ENCODE results near the gene SLC18B1. TPM values are rescaled to one million over a fixed set of nuclear protein-coding genes. Genes with fewer than 3 reads are reported as not detected.

The SLC18B1 gene
- 10 to 100 TPM in 1 of 4 donors, 1 to 10 TPM in 2, under 1 TPM in 1; 0.51 to 38.7 (median 8.0) TPM for total RNA-seq

DNA sequence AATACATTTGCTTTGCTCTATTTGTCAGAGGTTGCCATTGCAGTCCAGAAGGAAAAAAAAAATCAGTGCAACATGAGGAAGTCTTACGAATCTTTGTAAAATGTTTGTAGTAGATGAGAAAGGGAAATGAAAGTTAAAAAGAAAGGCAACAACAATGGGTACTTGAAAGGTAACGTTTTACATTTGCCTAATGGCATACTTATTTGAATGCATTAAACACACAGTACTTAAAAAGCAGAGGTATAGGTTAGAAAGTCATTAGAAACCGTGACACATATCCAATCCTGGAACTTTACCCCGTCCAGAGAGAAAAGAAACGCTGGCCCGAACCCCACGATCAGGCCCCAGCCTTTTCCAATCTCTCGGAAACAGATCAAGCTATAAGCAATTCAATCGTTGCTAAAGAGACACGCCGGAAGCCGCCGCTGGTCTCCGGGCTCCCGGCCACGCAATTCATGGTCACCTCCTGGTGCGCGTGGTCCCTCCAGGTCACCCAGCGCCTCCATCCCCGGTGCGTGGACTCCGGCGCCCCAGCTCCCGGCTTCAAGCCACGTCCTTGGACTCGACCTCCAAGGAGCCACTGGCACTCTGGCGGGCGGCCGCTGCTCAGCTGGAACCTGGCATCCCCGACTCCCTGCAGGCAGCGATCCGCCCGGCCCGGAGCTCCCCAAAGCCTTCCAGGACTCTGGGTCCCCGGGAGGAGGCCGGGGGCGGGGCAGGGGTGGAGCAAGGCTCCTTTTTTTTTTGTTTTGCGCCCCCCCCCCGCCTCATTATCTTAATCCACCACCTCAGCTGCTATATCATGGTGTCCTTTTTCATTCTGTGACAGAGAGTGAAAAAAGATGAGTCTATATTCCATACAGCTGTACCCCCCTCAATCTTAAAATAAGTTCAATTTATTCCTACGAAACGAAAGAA is at the start of gene SLC18B1:
Gene SLC18B1 (minus strand): TSS at position 687 of the 918 bp plus-strand sequence. CDS start 181 bp downstream, at position 506.
- no peaks in the 10 kb centered on the region for H3K36me3 ChIP-seq
- no peaks in the 10 kb centered on the region for H3K27me3 ChIP-seq
- no peak for TF ChIP-seq POLR2A (IDR thresholded peaks at IDR 0.05)
- TF ChIP-seq, protein P1, sequence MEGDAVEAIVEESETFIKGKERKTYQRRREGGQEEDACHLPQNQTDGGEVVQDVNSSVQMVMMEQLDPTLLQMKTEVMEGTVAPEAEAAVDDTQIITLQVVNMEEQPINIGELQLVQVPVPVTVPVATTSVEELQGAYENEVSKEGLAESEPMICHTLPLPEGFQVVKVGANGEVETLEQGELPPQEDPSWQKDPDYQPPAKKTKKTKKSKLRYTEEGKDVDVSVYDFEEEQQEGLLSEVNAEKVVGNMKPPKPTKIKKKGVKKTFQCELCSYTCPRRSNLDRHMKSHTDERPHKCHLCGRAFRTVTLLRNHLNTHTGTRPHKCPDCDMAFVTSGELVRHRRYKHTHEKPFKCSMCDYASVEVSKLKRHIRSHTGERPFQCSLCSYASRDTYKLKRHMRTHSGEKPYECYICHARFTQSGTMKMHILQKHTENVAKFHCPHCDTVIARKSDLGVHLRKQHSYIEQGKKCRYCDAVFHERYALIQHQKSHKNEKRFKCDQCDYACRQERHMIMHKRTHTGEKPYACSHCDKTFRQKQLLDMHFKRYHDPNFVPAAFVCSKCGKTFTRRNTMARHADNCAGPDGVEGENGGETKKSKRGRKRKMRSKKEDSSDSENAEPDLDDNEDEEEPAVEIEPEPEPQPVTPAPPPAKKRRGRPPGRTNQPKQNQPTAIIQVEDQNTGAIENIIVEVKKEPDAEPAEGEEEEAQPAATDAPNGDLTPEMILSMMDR (IDR thresholded peaks at IDR 0.05), result no peak
- H3K27ac ChIP-seq, result peak within 1 kb of the TSS; percentile 71 to 78
- peaks cover 0 to 5% of the 10 kb centered on the region in 2 donors for H3K4me1 ChIP-seq
- H3K9me3 ChIP-seq, result no peaks in the 10 kb centered on the region
- DNase-seq, result peak; percentile 45 to 51
- intact Hi-C loops (cut with DNase I; ENCODE audit: low total_unique reads), result no loop called here
- H3K4me3 ChIP-seq, result peak within 1 kb of the TSS; percentile 69 to 76

DNA sequence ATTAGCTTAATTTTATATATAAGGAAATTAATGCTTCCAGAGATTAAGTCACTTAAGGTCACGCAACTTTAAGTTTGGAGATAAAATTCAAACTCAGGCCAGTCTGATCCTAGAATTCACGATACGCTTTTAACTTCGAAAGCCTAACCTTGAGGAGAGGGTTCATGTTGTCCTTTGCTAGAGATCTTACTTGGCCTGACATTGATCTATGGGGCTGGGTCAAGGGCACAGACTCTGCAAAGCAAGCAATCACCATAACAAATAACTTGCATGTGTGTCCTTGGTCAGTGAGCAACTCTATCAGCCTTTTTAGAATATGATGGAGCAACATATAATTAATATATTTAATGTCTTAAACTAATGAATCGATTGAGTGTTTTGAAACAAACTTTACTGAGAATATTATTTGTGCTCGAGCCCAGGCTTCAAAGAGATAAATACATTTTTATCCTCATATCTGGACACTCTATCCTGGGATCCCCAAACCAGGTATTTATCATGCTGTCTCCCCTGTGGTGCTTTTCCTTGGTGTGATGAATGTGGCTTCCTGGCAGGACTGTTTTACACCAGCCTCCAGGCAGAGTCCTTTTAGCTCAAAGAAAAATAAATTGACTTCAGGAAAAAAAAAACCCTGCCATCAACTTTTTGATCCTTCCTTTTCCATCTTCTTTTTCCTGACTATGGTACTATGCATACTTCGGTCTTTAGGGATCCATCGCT is 45.0 kb upstream of the SLC18B1 start:
- H3K4me1 ChIP-seq, result no peaks in the 10 kb centered on the region
- intact Hi-C loops (cut with DNase I; ENCODE audit: low total_unique reads), result no loop called here
- TF ChIP-seq, protein P1 (IDR thresholded peaks at IDR 0.05), result no peak
- TF ChIP-seq POLR2A (IDR thresholded peaks at IDR 0.05), result no peak
- DNase-seq, result no peak
- H3K9me3 ChIP-seq, result no peaks in the 10 kb centered on the region
- H3K36me3 ChIP-seq, result no peaks in the 10 kb centered on the region
- H3K4me3 ChIP-seq, result no peak overlapping the region
- H3K27me3 ChIP-seq, result no peaks in the 10 kb centered on the region
- no peak overlapping the region for H3K27ac ChIP-seq

DNA sequence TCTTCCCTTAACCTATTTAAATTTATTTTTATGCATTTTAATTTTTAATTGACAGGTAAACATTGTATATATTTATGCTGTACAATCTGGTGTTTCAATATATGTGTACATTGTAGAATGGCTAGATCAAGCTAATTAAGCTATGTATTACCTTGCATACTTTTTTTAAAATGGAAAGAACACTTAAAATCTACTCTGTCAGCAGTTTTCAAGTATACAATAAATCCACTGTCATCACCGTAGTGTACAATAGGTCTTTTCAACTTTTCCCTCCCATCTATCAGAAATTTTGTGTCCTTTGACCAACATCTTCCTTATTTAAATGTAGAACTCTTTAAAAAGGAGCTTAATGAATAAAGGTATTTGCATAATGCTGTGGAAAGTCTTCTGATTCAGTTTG is 43.5 kb upstream of the SLC18B1 start:
- Histone ChIP-seq H3K4me1 (no peaks in the 10 kb centered on the region), H3K27me3 (no peaks in the 10 kb centered on the region), H3K9me3 (no peaks in the 10 kb centered on the region), H3K4me3 (no peak overlapping the region), H3K27ac (no peak overlapping the region), H3K36me3 (no peaks in the 10 kb centered on the region)
- intact Hi-C loops (cut with DNase I; ENCODE audit: low total_unique reads), result no loop called here
- no peak for DNase-seq
- TF ChIP-seq POLR2A (IDR thresholded peaks at IDR 0.05), result no peak
- TF ChIP-seq, protein P1 (IDR thresholded peaks at IDR 0.05), result no peak

DNA sequence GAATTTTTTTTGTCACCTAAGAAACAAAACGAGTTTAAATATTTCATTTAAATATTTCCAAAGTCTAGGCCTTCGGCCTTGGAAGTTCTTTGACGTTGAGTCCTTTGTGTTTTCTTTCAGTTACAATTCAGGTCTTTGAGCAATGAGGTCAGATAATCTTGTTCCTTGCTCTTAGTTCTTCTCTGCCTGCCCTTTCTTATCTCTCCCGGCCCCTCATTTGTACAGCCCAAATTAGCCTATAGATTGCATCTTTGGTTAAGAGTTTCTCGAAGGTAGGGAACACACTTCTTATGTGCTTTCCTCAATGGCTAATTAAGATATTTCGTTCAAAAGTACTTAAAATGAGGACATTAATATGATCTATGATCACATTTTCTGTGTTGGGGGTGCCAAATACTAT is 34.5 kb upstream of the SLC18B1 start:
- no peaks in the 10 kb centered on the region for H3K36me3 ChIP-seq
- H3K27me3 ChIP-seq, result no peaks in the 10 kb centered on the region
- no peak overlapping the region for H3K27ac ChIP-seq
- H3K4me1 ChIP-seq, result no peaks in the 10 kb centered on the region
- no peak for DNase-seq
- intact Hi-C loops (cut with DNase I; ENCODE audit: low total_unique reads), result no loop called here
- H3K4me3 ChIP-seq, result no peak overlapping the region
- no peaks in the 10 kb centered on the region for H3K9me3 ChIP-seq
- no peak for TF ChIP-seq POLR2A (IDR thresholded peaks at IDR 0.05)
- TF ChIP-seq, protein P1 (IDR thresholded peaks at IDR 0.05), result no peak

DNA sequence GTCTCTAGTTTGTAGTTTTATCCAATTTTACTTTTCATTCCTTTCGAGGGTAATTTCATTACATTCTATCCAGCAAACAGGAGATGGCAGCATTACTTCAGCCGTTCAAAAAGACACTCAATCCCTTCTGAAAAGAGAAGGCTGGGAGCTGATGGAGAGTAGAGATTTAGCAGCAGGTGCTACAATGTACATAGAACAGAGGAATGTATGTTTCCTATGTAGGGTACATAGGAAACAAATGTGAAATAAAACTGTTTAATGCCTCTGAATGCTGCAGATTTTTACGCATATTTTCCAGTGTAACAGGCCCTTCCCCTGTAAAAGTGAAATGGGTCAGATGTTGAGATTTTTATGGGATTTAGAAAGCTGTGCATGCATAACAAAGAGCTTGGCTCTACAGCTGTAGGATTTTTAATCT is 31.9 kb upstream of the SLC18B1 start:
- TF ChIP-seq POLR2A (IDR thresholded peaks at IDR 0.05), result no peak
- TF ChIP-seq, protein P1 (IDR thresholded peaks at IDR 0.05), result peak in 3 of 4 experiments; percentile 18 to 47 (median 32)
- no peak overlapping the region for H3K27ac ChIP-seq
- no peak overlapping the region for H3K4me3 ChIP-seq
- no peaks in the 10 kb centered on the region for H3K9me3 ChIP-seq
- no peaks in the 10 kb centered on the region for H3K36me3 ChIP-seq
- DNase-seq, result no peak
- intact Hi-C loops (cut with DNase I; ENCODE audit: low total_unique reads), result no loop called here
- no peaks in the 10 kb centered on the region for H3K4me1 ChIP-seq
- H3K27me3 ChIP-seq, result no peaks in the 10 kb centered on the region
